GM23338 (cell line): ENCODE results near the gene STRBP. TPM values are rescaled to one million over a fixed set of nuclear protein-coding genes. Genes with fewer than 3 reads are reported as not detected.

ENCODE experiments used
- ATAC-seq: fragments of 200-7000 bp; cut with Tn5 transposase; 3 replicates; pipeline ENCODE4 v1.9.1; 2020
- DNase-seq: peaks from one replicate; pipeline ENCODE4 v3.0.0-alpha.2; 2015; ENCODE audit warnings: low spot score
- H2AFZ ChIP-seq: fragments of 200-600 bp; sonication (generic); 2 replicates; pipeline ENCODE4 v1.8.0; 2016; ENCODE audit warnings: antibody characterized with exemption, mild to moderate bottlenecking, moderate library complexity
- H3F3A ChIP-seq: fragments of 200-600 bp; sonication (generic); replicated peaks from 2 replicates; pipeline ENCODE4 v1.8.0; 2017; ENCODE audit warnings: antibody characterized with exemption, mixed run types, low read depth
- H3K27ac ChIP-seq: fragments of 200-600 bp; sonication (generic); 2 replicates; pipeline ENCODE4 v1.6.1; 2016; ENCODE audit warnings: low read depth
- H3K27me3 ChIP-seq: fragments of 200-600 bp; sonication (generic); 2 replicates; pipeline ENCODE4 v1.8.0; 2016; ENCODE audit warnings: mild to moderate bottlenecking, mixed run types, moderate library complexity; ENCODE audit not compliant: insufficient read depth
- H3K36me3 ChIP-seq: fragments of 200-600 bp; sonication (generic); 2 replicates; pipeline ENCODE4 v1.8.0; 2016; ENCODE audit warnings: mild to moderate bottlenecking; ENCODE audit not compliant: insufficient read depth
- H3K4me1 ChIP-seq: fragments of 200-600 bp; sonication (generic); 2 replicates; pipeline ENCODE4 v1.8.0; 2016; ENCODE audit warnings: mild to moderate bottlenecking, moderate library complexity; ENCODE audit not compliant: insufficient read depth
- H3K4me2 ChIP-seq: fragments of 200-600 bp; sonication (generic); 2 replicates; pipeline ENCODE4 v1.7.1; 2017; ENCODE audit warnings: mixed run types
- H3K4me3 ChIP-seq: fragments of 200-600 bp; sonication (generic); 2 replicates; pipeline ENCODE4 v1.6.1; 2016; ENCODE audit warnings: mixed run types
- H3K79me2 ChIP-seq: fragments of 200-600 bp; sonication (generic); replicated peaks from 2 replicates; pipeline ENCODE4 v1.8.0; 2017; ENCODE audit warnings: mild to moderate bottlenecking; ENCODE audit not compliant: insufficient read depth
- H3K9me2 ChIP-seq: fragments of 200-600 bp; sonication (generic); 2 replicates; pipeline ENCODE4 v1.8.0; 2017; ENCODE audit not compliant: insufficient read depth
- H4K20me1 ChIP-seq: fragments of 200-600 bp; sonication (generic); replicated peaks from 2 replicates; pipeline ENCODE4 v1.8.0; 2017; ENCODE audit warnings: mild to moderate bottlenecking; ENCODE audit not compliant: insufficient read depth
- H3K27ac Mint-ChIP-seq: 2 replicates; pipeline ENCODE4 v1.8.0; 2020; ENCODE audit warnings: inconsistent platforms, mild to moderate bottlenecking, moderate library complexity, mixed read lengths
- H3K27me3 Mint-ChIP-seq: 3 replicates; pipeline ENCODE4 v1.8.0; 2022; ENCODE audit warnings: low read depth, mild to moderate bottlenecking, moderate library complexity, mixed read lengths, inconsistent platforms; ENCODE audit not compliant: insufficient read depth, poor library complexity
- H3K36me3 Mint-ChIP-seq: 3 replicates; pipeline ENCODE4 v1.8.0; 2021; ENCODE audit warnings: low read depth, mild to moderate bottlenecking, inconsistent platforms, moderate library complexity, mixed read lengths
- H3K4me1 Mint-ChIP-seq: 3 replicates; pipeline ENCODE4 v1.8.0; 2020; ENCODE audit warnings: mild to moderate bottlenecking, inconsistent platforms, mixed read lengths
- H3K4me3 Mint-ChIP-seq: 3 replicates; pipeline ENCODE4 v1.8.0; 2021; ENCODE audit warnings: moderate library complexity, mild to moderate bottlenecking, inconsistent platforms, mixed read lengths
- H3K9me3 Mint-ChIP-seq: 3 replicates; pipeline ENCODE4 v1.8.0; 2020; ENCODE audit warnings: moderate library complexity, mild to moderate bottlenecking, inconsistent platforms, mixed read lengths
- CREB1 ChIP-seq: fragments of 250-450 bp; sonication (Bioruptor Pico); IDR thresholded peaks from 2 replicates; pipeline ENCODE4 v1.5.0; 2020; ENCODE audit warnings: low read depth, mild to moderate bottlenecking, moderate library complexity
- EZH2 ChIP-seq: fragments of 200-600 bp; sonication (generic); IDR thresholded peaks from one replicate; pipeline ENCODE4 v1.8.0; 2017; ENCODE audit warnings: antibody characterized with exemption, mild to moderate bottlenecking, low read depth; ENCODE audit not compliant: unreplicated experiment
- EZH2phosphoT487 ChIP-seq: fragments of 200-600 bp; sonication (generic); IDR thresholded peaks from one replicate; pipeline ENCODE4 v1.8.1; 2018; ENCODE audit warnings: antibody characterized with exemption; ENCODE audit not compliant: unreplicated experiment
- JUNB ChIP-seq: IDR thresholded peaks from one replicate; pipeline ENCODE4 v1.6.1; 2016; ENCODE audit warnings: antibody characterized with exemption; ENCODE audit not compliant: unreplicated experiment
- NANOG ChIP-seq: IDR thresholded peaks from 2 replicates; pipeline ENCODE4 v1.6.1; 2016; ENCODE audit warnings: antibody characterized with exemption, borderline replicate concordance
- POLR2AphosphoS5 ChIP-seq: IDR thresholded peaks from 2 replicates; pipeline ENCODE4 v1.6.1; 2016; ENCODE audit warnings: antibody characterized with exemption, low read depth
- STAT1 ChIP-seq: IDR thresholded peaks from one replicate; pipeline ENCODE4 v1.6.1; 2016; ENCODE audit warnings: antibody characterized with exemption; ENCODE audit not compliant: unreplicated experiment
- ZNF114 ChIP-seq: fragments of 250-450 bp; sonication (Bioruptor Pico); IDR thresholded peaks from 2 replicates; pipeline ENCODE4 v1.5.0; 2020; ENCODE audit warnings: mild to moderate bottlenecking, moderate library complexity
- ZNF331 ChIP-seq: fragments of 250-450 bp; sonication (Bioruptor Pico); IDR thresholded peaks from 2 replicates; pipeline ENCODE4 v1.5.0; 2020; ENCODE audit warnings: low read depth, mild to moderate bottlenecking, moderate library complexity
- polyA plus RNA-seq: library from polyadenylated mRNA; unstranded; fragments of >200 nt; fragmentation: Nextera tagmentation; extraction: Ambion mirVana; gene quantifications from 2 replicates; pipeline ENCODE4 v1.2.1, GENCODE V29; 2016
- total RNA-seq: library from RNA; depleted of rRNA; stranded (reverse); fragments of >200 nt; shearing (Covaris generic); gene quantifications from 2 replicates; pipeline ENCODE4 v1.2.3, GENCODE V29; 2014
- TF ChIP-seq, protein P1 (sequence below): IDR thresholded peaks from one replicate; pipeline ENCODE4 v1.6.1; 2018; ENCODE audit warnings: antibody characterized with exemption; ENCODE audit not compliant: unreplicated experiment
- TF ChIP-seq, protein P2 (sequence below): IDR thresholded peaks from 2 replicates; pipeline ENCODE4 v1.6.1; 2016; ENCODE audit warnings: antibody characterized with exemption
- TF ChIP-seq, protein P3 (sequence below), 2 experiments: fragments of 200-600 bp in 1 of 2; sonication (generic) in 1 of 2; conservative IDR thresholded peaks; 2 replicates each; pipeline versions ENCODE4 v1.5.1 to v1.6.1; 2016 to 2017; ENCODE audit warnings: antibody characterized with exemption in 2 of 2, low read depth in 2 of 2, mild to moderate bottlenecking in 2 of 2, moderate library complexity in 1 of 2

Gene STRBP
- total and polyA plus RNA-seq, 2 experiments from 2014 or later, result 80.5 to 116 TPM

DNA sequence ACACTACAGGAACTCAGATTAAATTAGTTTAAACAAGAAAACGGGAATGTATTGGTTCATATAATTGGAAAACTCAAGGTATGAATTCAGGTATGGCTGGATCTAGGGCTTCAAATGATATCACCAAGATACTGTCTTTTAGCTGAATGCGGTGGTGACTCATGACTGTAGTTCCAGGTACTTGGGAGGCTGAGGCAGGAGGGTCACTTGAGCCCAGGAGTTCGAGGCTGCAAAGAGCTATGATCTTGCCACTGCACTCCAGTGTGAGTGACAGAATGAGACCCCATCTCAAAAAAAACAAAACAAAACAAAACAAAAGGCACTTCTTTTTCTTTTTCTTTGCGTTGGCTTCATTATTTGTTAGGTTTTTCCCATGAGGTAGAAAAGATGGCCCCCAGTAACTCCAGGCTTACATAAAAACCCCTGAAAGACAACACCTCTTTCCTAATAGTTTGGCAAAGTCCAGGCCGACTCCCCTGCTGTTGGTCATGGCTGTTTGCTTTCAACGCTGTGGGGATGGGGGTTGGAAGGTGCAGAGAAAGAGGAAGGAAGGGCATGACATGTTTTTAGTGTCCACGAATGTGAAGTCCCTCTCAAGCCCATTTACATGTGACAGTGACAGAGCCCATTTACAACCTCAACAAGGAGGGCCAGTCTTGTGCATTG is 47.8 kb upstream of the STRBP start (continued):
- TF ChIP-seq, protein P1, sequence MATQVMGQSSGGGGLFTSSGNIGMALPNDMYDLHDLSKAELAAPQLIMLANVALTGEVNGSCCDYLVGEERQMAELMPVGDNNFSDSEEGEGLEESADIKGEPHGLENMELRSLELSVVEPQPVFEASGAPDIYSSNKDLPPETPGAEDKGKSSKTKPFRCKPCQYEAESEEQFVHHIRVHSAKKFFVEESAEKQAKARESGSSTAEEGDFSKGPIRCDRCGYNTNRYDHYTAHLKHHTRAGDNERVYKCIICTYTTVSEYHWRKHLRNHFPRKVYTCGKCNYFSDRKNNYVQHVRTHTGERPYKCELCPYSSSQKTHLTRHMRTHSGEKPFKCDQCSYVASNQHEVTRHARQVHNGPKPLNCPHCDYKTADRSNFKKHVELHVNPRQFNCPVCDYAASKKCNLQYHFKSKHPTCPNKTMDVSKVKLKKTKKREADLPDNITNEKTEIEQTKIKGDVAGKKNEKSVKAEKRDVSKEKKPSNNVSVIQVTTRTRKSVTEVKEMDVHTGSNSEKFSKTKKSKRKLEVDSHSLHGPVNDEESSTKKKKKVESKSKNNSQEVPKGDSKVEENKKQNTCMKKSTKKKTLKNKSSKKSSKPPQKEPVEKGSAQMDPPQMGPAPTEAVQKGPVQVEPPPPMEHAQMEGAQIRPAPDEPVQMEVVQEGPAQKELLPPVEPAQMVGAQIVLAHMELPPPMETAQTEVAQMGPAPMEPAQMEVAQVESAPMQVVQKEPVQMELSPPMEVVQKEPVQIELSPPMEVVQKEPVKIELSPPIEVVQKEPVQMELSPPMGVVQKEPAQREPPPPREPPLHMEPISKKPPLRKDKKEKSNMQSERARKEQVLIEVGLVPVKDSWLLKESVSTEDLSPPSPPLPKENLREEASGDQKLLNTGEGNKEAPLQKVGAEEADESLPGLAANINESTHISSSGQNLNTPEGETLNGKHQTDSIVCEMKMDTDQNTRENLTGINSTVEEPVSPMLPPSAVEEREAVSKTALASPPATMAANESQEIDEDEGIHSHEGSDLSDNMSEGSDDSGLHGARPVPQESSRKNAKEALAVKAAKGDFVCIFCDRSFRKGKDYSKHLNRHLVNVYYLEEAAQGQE, result no peak
- TF ChIP-seq JUNB (no peak), ZNF114 (CRISPR knock-in tag) (no peak)

DNA sequence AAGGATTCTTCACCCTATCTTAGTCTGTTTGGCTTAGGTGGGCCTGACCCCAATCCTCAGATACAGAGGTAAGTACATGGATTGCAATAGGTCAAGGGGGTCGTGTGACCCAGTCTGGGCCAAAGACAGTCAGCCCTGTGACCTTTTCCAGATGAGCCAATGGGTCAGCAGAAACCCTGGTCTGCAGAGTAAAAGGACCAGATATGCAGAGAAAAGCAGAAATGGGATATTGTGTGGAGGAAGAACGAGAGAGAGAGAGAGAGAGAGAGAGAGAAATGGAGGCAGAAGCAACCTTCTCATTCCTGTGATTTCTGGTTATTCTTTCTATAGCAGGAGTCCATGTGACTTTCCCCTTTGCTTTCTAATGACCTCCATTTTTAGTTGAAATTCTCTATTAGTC is 47.2 kb upstream of the STRBP start:
- Mint-ChIP-seq H3K4me3 (no peak overlapping the region), H3K27me3 (peaks cover 7% of the 10 kb centered on the region), H3K27ac (no peak overlapping the region), H3K36me3 (no peaks in the 10 kb centered on the region), H3K9me3 (no peaks in the 10 kb centered on the region; the same call in 2 of the 3 replicates), H3K4me1 (peaks cover 14% of the 10 kb centered on the region)
- H3K79me2 ChIP-seq, result no peaks in the 10 kb centered on the region
- 0 out of 2 replicates have a peak, but pooled peaks cover 2% of the 10 kb centered on the region for H3F3A ChIP-seq
- DNase-seq (no peak), ATAC-seq (no peak)
- H3K27me3 ChIP-seq, result no peaks in the 10 kb centered on the region
- H2AFZ ChIP-seq, result no peak overlapping the region
- H3K4me3 ChIP-seq, result no peak overlapping the region
- H4K20me1 ChIP-seq, result no peaks in the 10 kb centered on the region
- H3K27ac ChIP-seq, result no peak overlapping the region
- H3K4me2 ChIP-seq, result no peak overlapping the region
- H3K36me3 ChIP-seq, result no peaks in the 10 kb centered on the region
- no peaks in the 10 kb centered on the region; the same call in 1 of the 2 replicates for H3K4me1 ChIP-seq
- no peaks in the 10 kb centered on the region for H3K9me2 ChIP-seq
- TF ChIP-seq, protein P2, sequence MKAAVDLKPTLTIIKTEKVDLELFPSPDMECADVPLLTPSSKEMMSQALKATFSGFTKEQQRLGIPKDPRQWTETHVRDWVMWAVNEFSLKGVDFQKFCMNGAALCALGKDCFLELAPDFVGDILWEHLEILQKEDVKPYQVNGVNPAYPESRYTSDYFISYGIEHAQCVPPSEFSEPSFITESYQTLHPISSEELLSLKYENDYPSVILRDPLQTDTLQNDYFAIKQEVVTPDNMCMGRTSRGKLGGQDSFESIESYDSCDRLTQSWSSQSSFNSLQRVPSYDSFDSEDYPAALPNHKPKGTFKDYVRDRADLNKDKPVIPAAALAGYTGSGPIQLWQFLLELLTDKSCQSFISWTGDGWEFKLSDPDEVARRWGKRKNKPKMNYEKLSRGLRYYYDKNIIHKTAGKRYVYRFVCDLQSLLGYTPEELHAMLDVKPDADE, result no peak
- no peak for TF ChIP-seq JUNB
- TF ChIP-seq, protein P1, result no peak
- TF ChIP-seq ZNF114 (CRISPR knock-in tag), result no peak
- TF ChIP-seq EZH2, result no peak
- TF ChIP-seq ZNF331, result no peak
- TF ChIP-seq NANOG, result no peak
- TF ChIP-seq EZH2phosphoT487, result no peak
- TF ChIP-seq CREB1 (CRISPR knock-in tag), result no peak
- no peak for TF ChIP-seq POLR2AphosphoS5
- TF ChIP-seq, protein P3, sequence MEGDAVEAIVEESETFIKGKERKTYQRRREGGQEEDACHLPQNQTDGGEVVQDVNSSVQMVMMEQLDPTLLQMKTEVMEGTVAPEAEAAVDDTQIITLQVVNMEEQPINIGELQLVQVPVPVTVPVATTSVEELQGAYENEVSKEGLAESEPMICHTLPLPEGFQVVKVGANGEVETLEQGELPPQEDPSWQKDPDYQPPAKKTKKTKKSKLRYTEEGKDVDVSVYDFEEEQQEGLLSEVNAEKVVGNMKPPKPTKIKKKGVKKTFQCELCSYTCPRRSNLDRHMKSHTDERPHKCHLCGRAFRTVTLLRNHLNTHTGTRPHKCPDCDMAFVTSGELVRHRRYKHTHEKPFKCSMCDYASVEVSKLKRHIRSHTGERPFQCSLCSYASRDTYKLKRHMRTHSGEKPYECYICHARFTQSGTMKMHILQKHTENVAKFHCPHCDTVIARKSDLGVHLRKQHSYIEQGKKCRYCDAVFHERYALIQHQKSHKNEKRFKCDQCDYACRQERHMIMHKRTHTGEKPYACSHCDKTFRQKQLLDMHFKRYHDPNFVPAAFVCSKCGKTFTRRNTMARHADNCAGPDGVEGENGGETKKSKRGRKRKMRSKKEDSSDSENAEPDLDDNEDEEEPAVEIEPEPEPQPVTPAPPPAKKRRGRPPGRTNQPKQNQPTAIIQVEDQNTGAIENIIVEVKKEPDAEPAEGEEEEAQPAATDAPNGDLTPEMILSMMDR (conservative IDR thresholded peaks at IDR 0.05; ENCODE audit: low read depth in 2 of 2), result no peak
- TF ChIP-seq STAT1, result no peak
